Nephron (organoid): Measurements from ENCODE around the gene LRCH3.
"Not testable (repeated sequence)": the region's sequence is repeated elsewhere in the genome, so short reads cannot be mapped to it uniquely, and the experiment has no call there.

Source experiments
- H3K27ac Mint-ChIP-seq, 3 experiments: 2 replicates each; pipeline ENCODE4 v1.8.0; 2020; ENCODE audit warnings: mixed read lengths in 3 of 3, mild to moderate bottlenecking in 2 of 3, moderate library complexity in 1 of 3
- H3K27me3 Mint-ChIP-seq: 2 replicates; pipeline ENCODE4 v1.8.0; 2021; ENCODE audit warnings: low read depth, mild to moderate bottlenecking, moderate library complexity, mixed read lengths
- H3K36me3 Mint-ChIP-seq: 2 replicates; pipeline ENCODE4 v1.8.0; 2020; ENCODE audit warnings: low read depth, mixed read lengths
- H3K4me1 Mint-ChIP-seq: 2 replicates; pipeline ENCODE4 v1.8.0; 2020; ENCODE audit warnings: mixed read lengths
- H3K4me3 Mint-ChIP-seq, 3 experiments: 2 replicates each; pipeline ENCODE4 v1.8.0; 2020; ENCODE audit warnings: mild to moderate bottlenecking in 3 of 3, mixed read lengths in 3 of 3, moderate library complexity in 2 of 3
- H3K9me3 Mint-ChIP-seq: 2 replicates; pipeline ENCODE4 v1.8.0; 2020; ENCODE audit warnings: mixed read lengths
- TF ChIP-seq, protein P1 (sequence below), 3 experiments: fragments of 200-600 bp; sonication (generic); IDR thresholded peaks; one replicate each; pipeline ENCODE4 v1.5.0; 2021; ENCODE audit warnings: antibody characterized with exemption in 3 of 3; ENCODE audit not compliant: unreplicated experiment in 3 of 3

LRCH3 gene

GRCh38 chr3:197913641-197914380 lies 122.8 kb downstream of the LRCH3 start:
- TF ChIP-seq, protein P1, sequence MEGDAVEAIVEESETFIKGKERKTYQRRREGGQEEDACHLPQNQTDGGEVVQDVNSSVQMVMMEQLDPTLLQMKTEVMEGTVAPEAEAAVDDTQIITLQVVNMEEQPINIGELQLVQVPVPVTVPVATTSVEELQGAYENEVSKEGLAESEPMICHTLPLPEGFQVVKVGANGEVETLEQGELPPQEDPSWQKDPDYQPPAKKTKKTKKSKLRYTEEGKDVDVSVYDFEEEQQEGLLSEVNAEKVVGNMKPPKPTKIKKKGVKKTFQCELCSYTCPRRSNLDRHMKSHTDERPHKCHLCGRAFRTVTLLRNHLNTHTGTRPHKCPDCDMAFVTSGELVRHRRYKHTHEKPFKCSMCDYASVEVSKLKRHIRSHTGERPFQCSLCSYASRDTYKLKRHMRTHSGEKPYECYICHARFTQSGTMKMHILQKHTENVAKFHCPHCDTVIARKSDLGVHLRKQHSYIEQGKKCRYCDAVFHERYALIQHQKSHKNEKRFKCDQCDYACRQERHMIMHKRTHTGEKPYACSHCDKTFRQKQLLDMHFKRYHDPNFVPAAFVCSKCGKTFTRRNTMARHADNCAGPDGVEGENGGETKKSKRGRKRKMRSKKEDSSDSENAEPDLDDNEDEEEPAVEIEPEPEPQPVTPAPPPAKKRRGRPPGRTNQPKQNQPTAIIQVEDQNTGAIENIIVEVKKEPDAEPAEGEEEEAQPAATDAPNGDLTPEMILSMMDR (IDR thresholded peaks at IDR 0.05; ENCODE audit: unreplicated experiment in 3 of 3), result no peak
- Mint-ChIP-seq H3K4me3 (no peak overlapping the region), H3K36me3 (peaks cover 9% of the 10 kb centered on the region), H3K27ac (no peak overlapping the region), H3K27me3 (no peaks in the 10 kb centered on the region), H3K9me3 (no peaks in the 10 kb centered on the region), H3K4me1 (no peaks in the 10 kb centered on the region)

DNA sequence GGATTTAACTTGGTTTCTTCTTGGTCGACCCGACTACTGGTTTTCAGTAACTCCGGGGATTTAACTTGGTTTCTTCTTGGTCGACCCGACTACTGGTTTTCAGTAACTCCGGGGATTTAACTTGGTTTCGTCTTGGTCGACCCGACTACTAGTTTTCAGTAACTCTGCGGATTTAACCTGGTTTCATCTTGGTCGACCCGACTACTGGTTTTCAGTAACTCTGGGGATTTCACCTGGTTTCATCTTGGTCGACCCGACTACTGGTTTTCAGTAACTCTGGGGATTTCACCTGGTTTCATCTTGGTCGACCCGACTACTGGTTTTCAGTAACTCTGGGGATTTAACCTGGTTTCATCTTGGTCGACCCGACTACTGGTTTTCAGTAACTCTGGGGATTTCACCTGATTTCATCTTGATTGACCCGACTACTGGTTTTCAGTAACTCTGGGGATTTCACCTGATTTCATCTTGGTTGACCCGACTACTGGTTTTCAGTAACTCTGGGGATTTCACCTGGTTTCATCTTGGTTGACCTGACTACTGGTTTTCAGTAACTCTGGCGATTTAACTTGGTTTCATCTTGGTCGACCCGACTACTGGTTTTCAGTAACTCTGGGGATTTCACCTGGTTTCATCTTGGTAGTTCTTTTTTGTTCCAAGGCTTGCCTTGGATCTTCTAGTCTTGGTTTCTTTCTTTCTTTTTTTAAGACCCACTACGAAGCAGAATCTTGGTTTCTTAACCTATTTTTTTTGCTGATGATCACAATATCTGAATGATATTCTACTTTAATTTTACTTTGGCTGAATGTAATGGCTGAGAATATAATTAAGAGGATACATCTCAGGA lies 130.6 kb downstream of the LRCH3 start:
- not testable (repeated sequence) for H3K27ac Mint-ChIP-seq, H3K4me3 Mint-ChIP-seq, H3K27me3 Mint-ChIP-seq, H3K4me1 Mint-ChIP-seq, H3K9me3 Mint-ChIP-seq
- peaks cover 31% of the 10 kb centered on the region for H3K36me3 Mint-ChIP-seq

- TF ChIP-seq, protein P1 (IDR thresholded peaks at IDR 0.05; ENCODE audit: unreplicated experiment in 3 of 3), result no peak
- no peaks in the 10 kb centered on the region for H3K4me1 Mint-ChIP-seq
- no peak overlapping the region for H3K4me3 Mint-ChIP-seq
- H3K27ac Mint-ChIP-seq, result no peak overlapping the region
- H3K27me3 Mint-ChIP-seq, result no peaks in the 10 kb centered on the region
- H3K9me3 Mint-ChIP-seq, result no peaks in the 10 kb centered on the region
- H3K36me3 Mint-ChIP-seq, result peaks cover 36% of the 10 kb centered on the region
Observed at GRCh38 chr3:197926418-197926817, 135.4 kb downstream of the LRCH3 start.

DNA sequence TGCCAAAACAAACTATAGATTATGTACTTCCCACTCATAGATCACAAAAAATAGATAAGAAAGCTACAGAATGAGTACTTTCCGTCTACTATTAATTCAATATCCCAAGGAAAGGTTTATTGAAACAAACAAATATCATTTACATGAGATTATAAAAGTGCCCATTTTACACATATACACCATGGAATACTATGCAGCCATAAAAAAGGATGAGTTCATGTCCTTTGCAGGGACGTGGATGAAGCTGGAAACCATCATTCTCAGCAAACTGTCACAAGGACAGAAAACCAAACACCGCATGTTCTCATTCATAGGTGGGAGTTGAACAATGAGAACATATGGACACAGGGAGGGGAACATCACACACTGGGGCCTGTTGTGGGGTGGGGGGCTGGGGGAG lies 136.5 kb downstream of the LRCH3 start:
- H3K9me3 Mint-ChIP-seq, H3K27ac Mint-ChIP-seq, H3K27me3 Mint-ChIP-seq, H3K4me3 Mint-ChIP-seq, H3K4me1 Mint-ChIP-seq: not testable (repeated sequence)
- peaks cover 29% of the 10 kb centered on the region for H3K36me3 Mint-ChIP-seq

- H3K27ac Mint-ChIP-seq, result no peak overlapping the region
- TF ChIP-seq, protein P1 (IDR thresholded peaks at IDR 0.05; ENCODE audit: unreplicated experiment in 3 of 3), result no peak
- no peaks in the 10 kb centered on the region for H3K27me3 Mint-ChIP-seq
- no peak overlapping the region for H3K4me3 Mint-ChIP-seq
- no peaks in the 10 kb centered on the region for H3K4me1 Mint-ChIP-seq
- no peaks in the 10 kb centered on the region for H3K9me3 Mint-ChIP-seq
- H3K36me3 Mint-ChIP-seq, result peaks cover 3% of the 10 kb centered on the region
Observed at GRCh38 chr3:197936819-197937384, 145.8 kb downstream of the LRCH3 start.
